NB4 (cell line): ENCODE data around the gene EIF2D.

Source experiments
- DNase-seq: peaks from one replicate; pipeline ENCODE4 v3.0.0; 2010; ENCODE audit warnings: low read depth
- H3K4me3 ChIP-seq: one replicate; pipeline ENCODE4 v1.5.1; 2011; ENCODE audit warnings: mild to moderate bottlenecking, low read depth, low read length, moderate library complexity
- CTCF ChIP-seq: IDR thresholded peaks from one replicate; pipeline ENCODE4 v1.5.1; 2012; ENCODE audit warnings: low read depth, low read length
- MYC ChIP-seq: IDR thresholded peaks from 2 replicates; pipeline ENCODE4 v1.6.1; 2011; ENCODE audit warnings: low read depth, low read length
- POLR2A ChIP-seq: IDR thresholded peaks from 2 replicates; pipeline ENCODE4 v1.6.1; 2011; ENCODE audit warnings: mild to moderate bottlenecking; ENCODE audit not compliant: insufficient read length; ENCODE audit errors: extremely low read depth
- TF ChIP-seq, protein P1 (sequence below): IDR thresholded peaks from 2 replicates; pipeline ENCODE4 v1.6.1; 2011; ENCODE audit warnings: low read depth, low read length

EIF2D gene

GRCh38 chr1:206568256-206568655, 44.0 kb downstream of the EIF2D start:
- no peak overlapping the region for H3K4me3 ChIP-seq
- DNase-seq = peak; percentile 86
- TF ChIP-seq MYC = no peak
- no peak for TF ChIP-seq CTCF
- TF ChIP-seq, protein P1, sequence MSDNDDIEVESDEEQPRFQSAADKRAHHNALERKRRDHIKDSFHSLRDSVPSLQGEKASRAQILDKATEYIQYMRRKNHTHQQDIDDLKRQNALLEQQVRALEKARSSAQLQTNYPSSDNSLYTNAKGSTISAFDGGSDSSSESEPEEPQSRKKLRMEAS = no peak
- no peak for TF ChIP-seq POLR2A

DNA sequence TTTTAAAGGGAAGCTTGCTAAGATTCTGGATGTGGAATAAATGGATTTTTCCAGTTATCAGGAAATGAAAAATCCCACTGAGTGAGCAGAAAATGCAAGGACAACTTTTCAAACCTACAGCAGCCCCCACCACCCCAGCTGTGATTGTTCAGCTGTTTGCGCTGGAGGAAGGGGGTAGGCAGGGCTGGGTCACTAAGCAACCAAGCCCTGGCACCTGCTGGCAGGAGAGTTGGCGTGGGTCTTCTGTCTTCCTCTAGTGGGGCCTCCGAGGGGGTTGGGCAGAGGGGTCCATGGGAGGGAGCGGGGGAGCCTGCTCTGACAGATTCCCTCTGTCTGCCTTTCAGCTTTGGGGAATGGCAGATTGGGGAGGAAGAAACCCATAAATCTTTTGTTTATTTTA, 45.3 kb downstream of the EIF2D start:
- TF ChIP-seq POLR2A (no peak), MYC (no peak), CTCF (no peak)
- TF ChIP-seq, protein P1 = no peak
- no peak overlapping the region for H3K4me3 ChIP-seq
- DNase-seq = no peak

GRCh38 chr1:206565995-206566394, 46.3 kb downstream of the EIF2D start:
- DNase-seq = no peak
- H3K4me3 ChIP-seq = no peak overlapping the region
- no peak for TF ChIP-seq CTCF
- TF ChIP-seq MYC = no peak
- TF ChIP-seq, protein P1 = no peak
- TF ChIP-seq POLR2A = no peak

DNA sequence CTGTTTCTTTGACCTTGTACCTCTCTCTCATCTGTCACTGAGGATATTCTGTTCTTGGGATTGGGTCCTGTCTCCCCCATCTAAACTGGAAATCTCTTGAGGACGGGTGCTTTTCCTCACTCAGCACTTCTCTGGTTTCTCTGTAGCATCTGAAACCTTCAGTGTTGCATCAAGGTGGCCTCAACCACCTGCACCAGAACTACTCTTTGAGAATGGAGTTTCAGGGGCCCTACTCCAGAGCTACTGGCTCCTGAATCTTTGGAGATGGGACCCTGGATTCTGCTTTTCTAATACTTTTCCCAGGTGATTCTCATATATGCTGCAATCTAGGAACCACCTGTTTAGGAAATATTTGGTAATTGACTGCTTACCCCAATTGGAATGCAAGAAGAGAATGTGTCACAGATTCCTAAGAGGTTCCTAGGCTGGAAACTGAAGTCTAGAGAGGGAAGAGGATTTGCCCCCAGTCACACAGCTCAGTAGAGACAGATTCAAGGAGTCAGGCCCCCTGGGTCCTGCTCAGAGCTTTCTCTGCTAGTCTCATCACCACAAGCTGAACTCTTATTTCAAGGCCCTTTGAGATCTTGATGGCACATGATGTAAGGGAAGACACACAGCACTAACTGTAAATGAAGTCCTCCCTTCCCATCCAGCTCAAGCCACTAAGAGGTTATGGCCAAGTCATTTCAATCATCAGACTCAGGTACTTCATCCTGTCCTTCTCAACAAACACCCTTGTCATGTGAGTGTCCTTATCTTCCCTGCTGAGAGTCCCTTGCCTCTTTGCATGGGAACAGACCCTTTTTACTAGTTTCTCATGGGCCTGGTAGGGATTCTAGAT, 48.7 kb downstream of the EIF2D start:
- TF ChIP-seq CTCF = no peak
- no peak for TF ChIP-seq MYC
- TF ChIP-seq, protein P1 = no peak
- TF ChIP-seq POLR2A = no peak
- H3K4me3 ChIP-seq = no peak overlapping the region
- no peak for DNase-seq

GRCh38 chr1:206560007-206560716, 52.1 kb downstream of the EIF2D start:
- no peak for DNase-seq
- peak overlapping the region; percentile 79 for H3K4me3 ChIP-seq
- TF ChIP-seq POLR2A = no peak
- TF ChIP-seq, protein P1 = no peak
- TF ChIP-seq CTCF = no peak
- TF ChIP-seq MYC = no peak
